Measurements from ENCODE around the gene C3orf49. TPM values are rescaled to one million over a fixed set of nuclear protein-coding genes. Genes with fewer than 3 reads are reported as not detected.

Gene C3orf49
- total and polyA plus RNA-seq, 2 of the 13 experiments (the other 11 are each of a cell fraction or from before 2014, with no cell fraction given): not detected

GRCh38 chr3:63809607-63810006 is 9.5 kb upstream of the C3orf49 start:
- Histone ChIP-seq H2AFZ (ENCODE audit: low read length) (no peak overlapping the region), H3K9me3 (ENCODE audit: low read length) (no peaks in the 10 kb centered on the region), H3K79me2 (ENCODE audit: insufficient read depth, low read length) (no peaks in the 10 kb centered on the region), H3K27me3 (ENCODE audit: control insufficient read depth in 1 of 2, insufficient read depth in 2 of 2, low read length in 2 of 2) (no peaks in the 10 kb centered on the region), H3K4me3 (replicated peaks in 1 of 3; ENCODE audit: insufficient read depth in 1 of 3, low read depth in 2 of 3, low read length in 3 of 3) (no peak overlapping the region), H3K27ac (ENCODE audit: extremely low read length, insufficient read depth, low read length) (no peak overlapping the region), H3K4me2 (ENCODE audit: low read depth, low read length) (no peak overlapping the region), H3K9ac (ENCODE audit: insufficient read depth, low read depth, low read length) (no peak overlapping the region), H3K4me1 (ENCODE audit: insufficient read depth, low read length) (peaks cover 23% of the 10 kb centered on the region), H3K36me3 (replicated peaks in 1 of 2; ENCODE audit: control insufficient read depth in 1 of 2, insufficient read depth in 2 of 2, low read length in 2 of 2) (no peaks in the 10 kb centered on the region), H4K20me1 (ENCODE audit: insufficient read depth, low read length) (no peaks in the 10 kb centered on the region)
- POLR2A ChIA-PET: no interaction called here
- intact Hi-C loops (cut with micrococcal nuclease; ENCODE audit: unreplicated experiment): no loop called here
- ATAC-seq (peak; percentile 98), FAIRE-seq (peak; percentile 23), DNase-seq (ENCODE audit: low spot score) (peak; percentile 80)
- BruUV-seq (replicated peaks): no TSS peak
- WGBS (ENCODE audit: low lambda C conversion rate): 5% methylated on average over 6 of the region's 6 CpGs
- in situ Hi-C loops (cut with HindIII; ENCODE audit: extremely low pct_ligation_motif_present, low pct_unique_long_range_greater_than_20kb): loop anchor here (25.0 kb wide), 1 partner anchor 1172 kb away; no protein-coding TSS in a partner anchor
- CTCF ChIA-PET (ENCODE audit: low intra/inter-chr PET ratio, low total read pairs): no interaction called here
- TF ChIP-seq SNAI1 (CRISPR knock-in tag; IDR thresholded peaks at IDR 0.05; ENCODE audit: borderline replicate concordance): no peak
- no peak for TF ChIP-seq IRX3 (CRISPR knock-in tag; IDR thresholded peaks at IDR 0.05; ENCODE audit: borderline replicate concordance, low read depth)
- no peak for TF ChIP-seq MTA1 (CRISPR knock-in tag; IDR thresholded peaks at IDR 0.05; ENCODE audit: borderline replicate concordance)
- TF ChIP-seq FOSL2 (CRISPR knock-in tag; IDR thresholded peaks at IDR 0.05): peak; percentile 91
- TF ChIP-seq ZNF333 (CRISPR knock-in tag; IDR thresholded peaks at IDR 0.05; ENCODE audit: borderline replicate concordance): no peak
- TF ChIP-seq ZSCAN20 (CRISPR knock-in tag; IDR thresholded peaks at IDR 0.05; ENCODE audit: borderline replicate concordance): no peak
- TF ChIP-seq PAWR (CRISPR knock-in tag; IDR thresholded peaks at IDR 0.05; ENCODE audit: borderline replicate concordance): no peak
- no peak for TF ChIP-seq EEA1 (CRISPR knock-in tag; IDR thresholded peaks at IDR 0.05; ENCODE audit: borderline replicate concordance)
- no peak for TF ChIP-seq KDM5A (IDR thresholded peaks at IDR 0.05; ENCODE audit: borderline replicate concordance, low read length)
- TF ChIP-seq GFI1 (CRISPR knock-in tag; IDR thresholded peaks at IDR 0.05; ENCODE audit: borderline replicate concordance): no peak
- no peak for TF ChIP-seq SSRP1 (CRISPR knock-in tag; IDR thresholded peaks at IDR 0.05)
- no peak for TF ChIP-seq UBTF (CRISPR knock-in tag; IDR thresholded peaks at IDR 0.05)
- no peak for TF ChIP-seq CTCF (CRISPR knock-in tag; IDR thresholded peaks at IDR 0.05)
- peak; percentile 87 for TF ChIP-seq MIXL1 (CRISPR knock-in tag; IDR thresholded peaks at IDR 0.05)
- TF ChIP-seq HDAC6 (IDR thresholded peaks at IDR 0.05; ENCODE audit: low read depth, low read length): no peak
- TF ChIP-seq KDM5B (CRISPR knock-in tag; IDR thresholded peaks at IDR 0.05; ENCODE audit: borderline replicate concordance): no peak
- TF ChIP-seq NCOA2 (CRISPR knock-in tag; IDR thresholded peaks at IDR 0.05): no peak
- TF ChIP-seq MXI1 (IDR thresholded peaks at IDR 0.05; ENCODE audit: borderline replicate concordance, low read depth, low read length): peak; percentile 24; the same call in 1 of the 3 replicates
- TF ChIP-seq FOXJ3 (CRISPR knock-in tag; IDR thresholded peaks at IDR 0.05; ENCODE audit: borderline replicate concordance): no peak
- no peak for TF ChIP-seq ZNF615 (CRISPR knock-in tag; IDR thresholded peaks at IDR 0.05; ENCODE audit: borderline replicate concordance)
- TF ChIP-seq ZNF329 (CRISPR knock-in tag; IDR thresholded peaks at IDR 0.05; ENCODE audit: low read depth): no peak
- TF ChIP-seq, protein P1, sequence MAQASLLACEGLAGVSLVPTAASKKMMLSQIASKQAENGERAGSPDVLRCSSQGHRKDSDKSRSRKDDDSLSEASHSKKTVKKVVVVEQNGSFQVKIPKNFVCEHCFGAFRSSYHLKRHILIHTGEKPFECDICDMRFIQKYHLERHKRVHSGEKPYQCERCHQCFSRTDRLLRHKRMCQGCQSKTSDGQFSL (CRISPR knock-in tag; IDR thresholded peaks at IDR 0.05): no peak
- no peak for TF ChIP-seq TMF1 (CRISPR knock-in tag; IDR thresholded peaks at IDR 0.05; ENCODE audit: low read depth)

Data from HepG2 (cell line).